HG02642 (cell line): ENCODE data around the gene ALDH3B2.
"Not testable (repeated sequence)": the region's sequence is repeated elsewhere in the genome, so short reads cannot be mapped to it uniquely, and the experiment has no call there.

Experiments used
- ATAC-seq: cut with Tn5 transposase; IDR thresholded peaks from one replicate; pipeline ENCODE4 v1.9.1; 2021; ENCODE audit warnings: mild to moderate bottlenecking; ENCODE audit not compliant: unreplicated experiment, poor library complexity

Gene ALDH3B2

DNA sequence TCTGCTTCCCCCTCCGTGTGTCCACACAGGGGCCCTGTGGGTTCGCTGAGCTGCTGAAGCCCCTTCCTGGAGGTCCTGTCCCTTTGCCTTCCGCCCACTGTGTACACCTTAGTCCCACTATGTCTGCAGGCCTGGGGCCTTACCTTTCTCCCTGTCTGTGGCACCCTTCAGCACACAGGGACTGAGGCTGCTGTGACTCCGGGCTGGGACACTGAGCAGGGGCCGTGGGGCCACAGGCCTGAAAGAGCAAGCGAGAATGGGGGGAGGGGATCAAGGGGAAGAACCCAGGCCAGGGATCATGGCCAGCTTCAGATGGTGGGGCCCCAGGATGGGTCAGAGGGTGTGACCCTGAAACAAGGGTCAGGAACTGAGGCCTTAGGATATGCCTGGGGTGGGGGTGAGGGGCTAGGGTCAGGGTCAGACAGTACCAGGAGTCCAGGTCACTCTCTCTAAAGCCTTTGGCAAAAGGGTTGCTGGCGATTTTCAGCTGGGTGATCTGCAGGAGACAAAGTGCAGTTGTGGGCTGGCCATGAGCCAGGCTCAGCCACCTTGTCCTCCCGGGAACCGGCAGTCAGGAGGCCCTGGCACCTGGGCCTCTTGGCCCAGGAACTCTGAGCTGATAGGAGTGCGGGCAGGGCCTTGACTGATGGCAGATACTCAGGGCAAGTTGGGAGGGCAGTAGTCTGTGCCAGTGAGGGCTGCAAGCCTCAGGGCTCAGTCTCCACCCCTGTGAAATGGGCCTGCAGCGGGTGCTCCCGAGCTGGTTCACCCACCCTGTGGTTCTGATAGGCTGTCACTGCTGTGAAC, 42.0 kb downstream of the ALDH3B2 start:
- no peak for ATAC-seq

DNA sequence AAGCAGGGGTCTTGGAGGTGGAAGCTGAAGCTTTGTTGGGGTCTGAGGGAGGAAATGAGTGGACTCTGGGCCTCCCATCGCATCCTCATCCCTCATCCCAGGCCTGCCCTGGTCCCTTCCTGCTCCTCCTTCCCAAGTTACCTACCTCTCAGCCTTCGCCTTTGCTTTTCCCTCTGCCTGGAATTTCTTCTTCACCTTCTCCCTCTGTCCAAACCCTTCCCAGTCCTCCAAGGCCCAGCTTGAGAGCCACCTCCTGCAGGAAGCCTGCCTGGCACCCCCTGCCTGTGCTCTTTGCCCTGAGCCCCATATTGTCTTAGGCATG, 42.6 kb downstream of the ALDH3B2 start:
- no peak for ATAC-seq

DNA sequence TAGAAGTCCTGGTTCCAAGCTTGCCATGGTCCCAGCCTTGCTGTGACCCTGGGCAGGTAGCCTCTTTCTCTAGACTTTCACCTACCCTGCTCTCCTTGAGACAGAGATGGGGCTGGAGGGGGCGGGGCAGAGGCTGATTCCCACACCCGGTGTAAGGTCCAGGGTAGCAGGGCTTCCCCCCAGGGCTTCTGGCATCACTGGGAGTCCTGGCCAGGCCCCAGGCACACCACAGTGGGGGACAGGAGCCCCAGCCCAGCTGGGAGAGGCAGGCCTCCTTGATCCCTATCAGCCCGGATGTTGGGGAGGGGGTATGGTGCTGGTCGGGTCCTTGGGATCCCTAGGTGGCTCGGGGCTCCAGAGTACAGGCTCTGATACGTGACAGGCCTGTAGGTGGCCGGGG, 43.0 kb downstream of the ALDH3B2 start:
- no peak for ATAC-seq

GRCh38 chr11:67630943-67631331, 43.5 kb downstream of the ALDH3B2 start:
- no peak for ATAC-seq

- ATAC-seq = peak; percentile 65
Measured at GRCh38 chr11:67630228-67630942, 44.0 kb downstream of the ALDH3B2 start.

DNA sequence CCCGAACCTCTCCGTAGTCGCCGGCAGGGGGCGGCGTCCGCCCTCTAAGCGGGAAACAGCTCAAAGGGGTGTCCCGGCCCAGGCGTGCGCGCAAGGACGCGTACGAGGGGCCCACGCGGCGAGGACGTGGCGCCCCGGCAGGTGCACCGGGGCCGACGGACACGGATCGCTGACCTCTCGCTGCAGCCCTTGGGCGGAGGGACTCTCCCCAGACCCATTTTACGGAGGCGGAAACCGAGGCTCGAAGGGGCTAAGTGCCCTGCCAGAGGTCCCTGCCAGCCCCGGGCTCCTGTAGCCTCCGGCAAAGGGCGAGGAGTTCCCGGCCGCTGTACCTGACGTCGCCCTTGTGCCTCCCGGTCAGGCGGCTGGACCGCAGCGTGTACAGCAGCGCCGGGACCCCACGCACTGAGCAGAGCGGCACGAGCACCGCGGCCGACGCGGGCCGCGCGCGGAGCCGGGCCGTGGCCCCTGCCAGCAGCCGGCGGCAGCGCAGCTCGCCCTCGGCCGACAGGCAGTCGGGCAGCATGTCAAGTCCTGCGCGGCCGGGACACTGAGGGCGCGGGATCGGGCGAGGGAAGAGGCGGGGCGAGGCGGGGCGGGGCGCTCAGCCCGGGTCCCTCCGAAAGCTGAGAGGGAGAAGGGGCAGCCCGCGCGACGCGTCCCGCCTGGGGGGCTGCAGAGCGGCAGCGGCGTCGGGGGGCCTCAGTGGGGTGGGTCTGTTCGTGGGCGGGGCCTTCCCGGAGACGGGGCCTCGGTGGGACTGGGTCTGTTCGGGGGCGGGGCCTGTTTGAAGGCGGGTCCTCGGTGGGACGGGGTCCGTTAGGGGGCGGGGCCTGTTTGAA, 44.8 kb downstream of the ALDH3B2 start, which contains the start of gene NUDT8:
NUDT8 (minus strand) TSS at position 552 of the 842 bp plus-strand sequence; CDS start at position 526, 26 bp downstream.
- ATAC-seq = peak; percentile 48

- ATAC-seq = no peak
Measured at GRCh38 chr11:67628710-67629385, 45.6 kb downstream of the ALDH3B2 start.

GRCh38 chr11:67627812-67628624, 46.4 kb downstream of the ALDH3B2 start:
- no peak for ATAC-seq

DNA sequence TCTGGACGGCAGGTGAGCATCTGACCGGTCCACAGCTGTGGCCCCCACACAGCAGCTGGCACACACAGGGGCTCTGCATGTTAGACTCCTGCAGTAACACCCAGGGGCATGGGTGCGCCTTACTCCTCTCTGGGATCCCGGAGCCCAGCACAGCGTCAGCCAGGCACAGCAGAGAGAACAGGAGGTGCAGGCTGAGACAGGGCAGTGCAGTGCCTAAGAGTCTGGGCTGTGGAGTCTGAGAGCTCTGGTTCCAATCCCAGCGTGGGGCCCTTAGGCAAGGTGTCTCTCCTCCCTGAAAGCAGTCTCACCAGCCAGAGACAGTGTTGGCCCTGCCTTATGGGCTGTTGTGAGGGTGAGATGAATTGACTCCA, 47.0 kb downstream of the ALDH3B2 start:
- ATAC-seq = no peak

DNA sequence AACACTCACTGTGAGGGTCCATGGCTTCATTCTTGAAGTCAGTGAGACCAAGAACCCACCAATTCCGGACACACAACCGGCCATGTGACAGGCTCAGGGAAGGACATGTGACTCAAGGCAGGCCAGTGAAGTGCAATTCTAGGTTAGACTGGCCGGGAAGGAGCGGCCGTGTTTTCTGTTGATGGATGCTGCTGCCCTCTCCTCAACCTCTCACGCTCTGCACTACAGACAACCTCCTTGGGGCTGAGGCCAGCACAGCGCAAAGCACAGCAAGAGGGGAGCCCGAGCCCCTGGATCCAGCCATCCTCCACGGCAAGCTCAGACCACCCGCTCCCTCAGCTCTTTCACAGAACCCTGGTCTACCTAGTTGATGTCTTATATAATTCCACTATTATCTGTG, 47.5 kb downstream of the ALDH3B2 start:
- ATAC-seq = no peak

DNA sequence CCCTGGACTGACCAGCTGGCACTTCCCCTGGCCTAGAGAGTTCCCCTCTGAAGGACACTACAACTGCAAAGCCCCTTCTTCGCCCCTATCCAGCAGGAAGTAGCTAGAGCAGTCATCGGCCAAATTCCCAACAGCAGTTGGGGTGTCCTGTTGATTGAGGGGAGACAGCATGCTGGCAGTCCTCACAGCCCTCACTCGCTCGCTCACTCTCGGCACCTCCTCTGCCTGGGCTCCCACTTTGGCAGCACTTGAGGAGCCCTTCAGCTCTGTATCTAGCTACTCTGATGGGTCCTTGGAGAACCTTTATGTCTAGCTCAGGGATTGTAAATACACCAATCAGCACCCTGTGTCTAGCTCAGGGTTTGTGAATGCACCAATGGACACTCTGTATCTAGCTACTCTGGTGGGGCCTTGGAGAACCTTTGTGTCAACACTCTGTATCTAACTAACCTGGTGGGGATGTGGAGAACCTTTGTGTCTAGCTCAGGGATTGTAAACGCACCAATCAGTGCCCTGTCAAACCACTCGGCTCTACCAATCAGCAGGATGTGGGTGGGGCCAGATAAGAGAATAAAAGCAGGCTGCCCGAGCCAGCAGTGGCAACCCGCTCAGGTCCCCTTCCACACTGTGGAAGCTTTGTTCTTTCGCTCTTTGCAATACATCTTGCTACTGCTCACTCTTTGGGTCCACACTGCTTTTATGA, 48.1 kb downstream of the ALDH3B2 start:
- not testable (repeated sequence) for ATAC-seq

DNA sequence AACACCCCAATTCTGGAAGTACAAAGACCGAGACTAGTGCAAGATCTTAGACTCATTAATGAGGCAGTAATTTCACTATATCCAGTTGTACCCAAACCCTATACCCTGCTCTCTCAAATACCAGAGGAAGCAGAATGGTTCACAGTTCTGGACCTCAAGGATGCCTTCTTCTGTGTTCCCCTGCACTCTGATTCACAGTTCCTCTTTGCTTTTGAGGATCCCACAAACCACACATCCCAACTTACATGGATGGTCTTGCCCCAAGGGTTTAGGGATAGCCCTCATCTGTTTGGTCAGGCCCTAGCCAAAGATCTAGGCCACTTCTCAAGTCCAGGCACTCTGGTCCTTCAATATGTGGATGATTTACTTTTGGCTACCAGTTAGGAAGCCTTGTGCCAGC, 50.6 kb downstream of the ALDH3B2 start:
- not testable (repeated sequence) for ATAC-seq

DNA sequence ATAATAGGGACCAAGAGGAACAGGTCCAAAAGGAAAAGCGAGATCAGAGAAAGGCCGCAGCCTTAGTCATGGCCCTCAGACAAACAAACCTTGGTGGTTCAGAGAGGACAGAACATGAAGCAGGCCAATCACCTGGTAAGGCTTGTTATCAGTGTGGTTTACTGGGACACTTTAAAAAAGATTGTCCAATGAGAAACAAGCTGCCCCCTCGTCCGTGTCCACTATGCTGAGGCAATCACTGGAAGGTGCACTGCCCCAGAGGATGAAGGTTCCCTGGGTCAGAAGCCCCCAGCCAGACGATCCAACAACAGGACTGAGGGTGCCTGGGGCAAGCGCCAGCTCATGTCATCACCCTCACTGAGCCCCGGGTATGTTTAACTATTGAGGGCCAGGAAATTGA, 51.5 kb downstream of the ALDH3B2 start:
- ATAC-seq = not testable (repeated sequence)

DNA sequence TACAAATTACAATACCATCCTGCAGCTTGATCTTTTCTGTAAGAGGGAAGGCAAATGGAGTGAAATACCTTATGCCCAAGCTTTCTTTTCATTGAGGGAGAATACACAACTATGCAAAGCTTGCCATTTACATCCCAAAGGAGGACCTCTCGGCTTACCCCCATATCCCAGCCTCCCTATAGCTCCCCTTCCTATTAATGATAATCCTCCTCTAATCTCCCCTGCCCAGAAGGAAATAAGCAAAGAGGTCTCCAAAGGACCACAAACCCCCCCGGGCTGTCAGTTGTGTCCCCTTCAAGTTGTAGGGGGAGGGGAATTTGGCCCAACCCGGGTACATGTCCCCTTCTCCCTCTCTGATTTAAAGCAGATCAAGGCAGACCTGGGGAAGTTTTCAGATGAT, 52.5 kb downstream of the ALDH3B2 start:
- ATAC-seq = not testable (repeated sequence)

- ATAC-seq = not testable (repeated sequence)
Measured at GRCh38 chr11:67620621-67621020, 53.8 kb downstream of the ALDH3B2 start.

GRCh38 chr11:67619683-67620618, 54.5 kb downstream of the ALDH3B2 start:
- not testable (repeated sequence) for ATAC-seq

DNA sequence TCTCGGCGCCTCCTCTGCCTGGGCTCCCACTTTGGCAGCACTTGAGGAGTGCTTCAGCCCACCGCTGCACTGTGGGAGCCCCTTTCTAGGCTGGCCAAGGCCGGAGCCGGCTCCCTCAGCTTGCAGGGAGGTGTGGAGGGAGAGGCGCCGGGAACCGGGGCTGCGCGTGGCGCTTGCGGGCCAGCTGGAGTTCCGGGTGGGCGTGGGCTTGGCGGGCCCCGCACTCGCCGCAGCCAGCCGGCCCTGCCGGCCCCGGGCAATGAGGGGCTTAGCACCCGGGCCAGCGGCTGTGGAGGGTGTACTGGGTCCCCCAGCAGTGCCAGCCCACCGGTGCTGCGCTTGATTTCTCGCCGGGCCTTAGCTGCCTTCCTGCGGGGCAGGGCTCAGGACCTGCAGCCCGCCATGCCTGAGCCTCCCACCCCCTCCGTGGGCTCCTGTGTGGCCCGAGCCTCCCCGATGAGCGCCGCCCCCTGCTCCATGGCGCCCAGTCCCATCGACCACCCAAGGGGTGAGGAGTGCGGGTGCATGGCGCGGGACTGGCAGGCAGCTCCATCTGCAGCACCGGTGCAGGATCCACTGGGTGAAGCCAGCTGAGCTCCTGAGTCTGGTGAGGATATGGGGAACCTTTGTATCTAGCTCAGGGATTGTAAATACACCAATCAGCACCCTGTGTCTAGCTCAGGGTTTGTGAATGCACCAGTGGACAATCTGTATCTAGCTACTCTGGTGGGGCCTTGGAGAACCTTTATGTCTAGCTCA, 55.3 kb downstream of the ALDH3B2 start:
- not testable (repeated sequence) for ATAC-seq
